ENCODE measurements around the gene ZCCHC2. TPM values are rescaled to one million over a fixed set of nuclear protein-coding genes. Genes with fewer than 3 reads are reported as not detected.
A peak's percentile ranks its signal among the peaks of the same experiment; 100 is the strongest.

The ZCCHC2 gene
- total RNA-seq, 1 donor: 9.9 TPM

- H3K4me3 ChIP-seq (ENCODE audit: low read depth, low read length): no peak overlapping the region
- no peak for TF ChIP-seq CTCF (IDR thresholded peaks at IDR 0.05; ENCODE audit: insufficient read depth, low read length)
- no peak for DNase-seq (ENCODE audit: low read depth)
Observed at GRCh38 chr18:62498616-62499262, 24.1 kb upstream of the ZCCHC2 start.

- TF ChIP-seq CTCF (IDR thresholded peaks at IDR 0.05; ENCODE audit: insufficient read depth, low read length): no peak
- H3K4me3 ChIP-seq (ENCODE audit: low read depth, low read length): no peak overlapping the region
- no peak for DNase-seq (ENCODE audit: low read depth)
Observed at GRCh38 chr18:62499263-62499650, 23.6 kb upstream of the ZCCHC2 start.

GRCh38 chr18:62500174-62500573 lies 22.7 kb upstream of the ZCCHC2 start:
- H3K4me3 ChIP-seq (ENCODE audit: low read depth, low read length): no peak overlapping the region
- no peak for DNase-seq (ENCODE audit: low read depth)
- TF ChIP-seq CTCF (IDR thresholded peaks at IDR 0.05; ENCODE audit: insufficient read depth, low read length): no peak

GRCh38 chr18:62500966-62501591 lies 21.7 kb upstream of the ZCCHC2 start:
- no peak overlapping the region for H3K4me3 ChIP-seq (ENCODE audit: low read depth, low read length)
- no peak for DNase-seq (ENCODE audit: low read depth)
- TF ChIP-seq CTCF (IDR thresholded peaks at IDR 0.05; ENCODE audit: insufficient read depth, low read length): no peak

- no peak for TF ChIP-seq CTCF (IDR thresholded peaks at IDR 0.05; ENCODE audit: insufficient read depth, low read length)
- peak overlapping the region; percentile 58 for H3K4me3 ChIP-seq (ENCODE audit: low read depth, low read length)
- DNase-seq (ENCODE audit: low read depth): peak; percentile 47
Observed at GRCh38 chr18:62505669-62506494, 16.9 kb upstream of the ZCCHC2 start.

- DNase-seq (ENCODE audit: low read depth): no peak
- H3K4me3 ChIP-seq (ENCODE audit: low read depth, low read length): peak overlapping the region; percentile 58
- no peak for TF ChIP-seq CTCF (IDR thresholded peaks at IDR 0.05; ENCODE audit: insufficient read depth, low read length)
Observed at GRCh38 chr18:62506495-62507143, 16.2 kb upstream of the ZCCHC2 start.

Measured in fibroblast of the aortic adventitia (primary cell).